ENCODE measurements around the gene CASP6. TPM values are rescaled to one million over a fixed set of nuclear protein-coding genes. Genes with fewer than 3 reads are reported as not detected.

The CASP6 gene
- total and polyA plus RNA-seq, 2 of the 8 experiments (the other 6 are each of a cell fraction or from before 2014, with no cell fraction given) = 29.5 to 35.1 TPM

DNA sequence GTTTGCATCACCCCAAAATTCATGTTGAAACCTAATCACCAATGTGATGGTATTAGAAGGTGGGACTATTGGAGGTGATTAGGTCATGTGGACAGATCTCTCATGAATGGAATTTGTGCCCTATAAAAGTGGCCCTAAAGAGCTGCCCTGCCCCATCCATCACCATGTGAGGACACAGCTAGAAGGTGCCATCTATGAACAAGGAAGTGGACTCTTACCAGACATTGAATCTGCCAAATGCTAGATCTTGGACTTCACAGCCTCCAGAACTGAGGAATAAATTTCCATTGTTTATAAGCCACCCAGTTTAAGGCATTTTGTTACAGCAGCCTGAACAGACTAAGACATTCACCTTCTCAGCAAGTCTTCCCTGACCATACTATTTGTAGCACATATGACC, 19.1 kb upstream of the CASP6 start (continued):
- TF ChIP-seq, protein P1, sequence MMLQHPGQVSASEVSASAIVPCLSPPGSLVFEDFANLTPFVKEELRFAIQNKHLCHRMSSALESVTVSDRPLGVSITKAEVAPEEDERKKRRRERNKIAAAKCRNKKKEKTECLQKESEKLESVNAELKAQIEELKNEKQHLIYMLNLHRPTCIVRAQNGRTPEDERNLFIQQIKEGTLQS (IDR thresholded peaks at IDR 0.05; ENCODE audit: insufficient read depth, low read depth, low read length) = no peak
- TF ChIP-seq, protein P2, sequence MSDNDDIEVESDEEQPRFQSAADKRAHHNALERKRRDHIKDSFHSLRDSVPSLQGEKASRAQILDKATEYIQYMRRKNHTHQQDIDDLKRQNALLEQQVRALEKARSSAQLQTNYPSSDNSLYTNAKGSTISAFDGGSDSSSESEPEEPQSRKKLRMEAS (IDR thresholded peaks at IDR 0.05) = no peak
